MM.1S (cell line): ENCODE measurements around the gene CSHL1.

Experiments used
- DNase-seq: peaks from one replicate; pipeline ENCODE4 v3.0.0-alpha.2; 2015
- H2AFZ ChIP-seq: fragments of 300-600 bp; sonication (generic); 2 replicates; pipeline ENCODE4 v1.6.0; 2016; ENCODE audit warnings: antibody characterized with exemption, low read length
- H3F3A ChIP-seq: fragments of 300-600 bp; sonication (generic); 2 replicates; pipeline ENCODE4 v1.6.1; 2016; ENCODE audit warnings: mild to moderate bottlenecking, antibody characterized with exemption, low read length, moderate library complexity, mixed read lengths; ENCODE audit not compliant: insufficient read depth
- H3K27ac ChIP-seq: fragments of 300-600 bp; sonication (generic); 2 replicates; pipeline ENCODE4 v1.5.1; 2016; ENCODE audit warnings: mild to moderate bottlenecking, low read length
- H3K27me3 ChIP-seq: fragments of 300-600 bp; sonication (generic); replicated peaks from 2 replicates; pipeline ENCODE4 v1.6.0; 2016; ENCODE audit warnings: low read length; ENCODE audit not compliant: insufficient read depth
- H3K36me3 ChIP-seq: fragments of 300-600 bp; sonication (generic); replicated peaks from 2 replicates; pipeline ENCODE4 v1.6.1; 2016; ENCODE audit warnings: mild to moderate bottlenecking, low read length, mixed read lengths; ENCODE audit not compliant: insufficient read depth
- H3K4me1 ChIP-seq: fragments of 300-600 bp; sonication (generic); 2 replicates; pipeline ENCODE4 v1.6.1; 2016; ENCODE audit warnings: low read length, mixed read lengths
- H3K4me2 ChIP-seq: fragments of 300-600 bp; sonication (generic); 2 replicates; pipeline ENCODE4 v1.6.0; 2016; ENCODE audit warnings: low read depth, low read length
- H3K4me3 ChIP-seq: fragments of 300-600 bp; sonication (generic); 2 replicates; pipeline ENCODE4 v1.5.1; 2016; ENCODE audit warnings: low read length, mixed read lengths
- H3K79me2 ChIP-seq: fragments of 300-600 bp; sonication (generic); 2 replicates; pipeline ENCODE4 v1.6.1; 2016; ENCODE audit warnings: mixed run types, low read length, mixed read lengths
- H3K9ac ChIP-seq: fragments of 300-600 bp; sonication (generic); 2 replicates; pipeline ENCODE4 v1.6.1; 2016; ENCODE audit warnings: low read length, mixed read lengths
- H3K9me2 ChIP-seq: fragments of 300-600 bp; sonication (generic); replicated peaks from 2 replicates; pipeline ENCODE4 v1.6.1; 2016; ENCODE audit warnings: mild to moderate bottlenecking, low read length, mixed read lengths; ENCODE audit not compliant: insufficient read depth
- H3K9me3 ChIP-seq: fragments of 300-600 bp; sonication (generic); replicated peaks from 2 replicates; pipeline ENCODE4 v1.6.1; 2016; ENCODE audit warnings: mild to moderate bottlenecking, low read length, mixed read lengths; ENCODE audit not compliant: insufficient read depth
- H4K20me1 ChIP-seq: fragments of 300-600 bp; sonication (generic); 2 replicates; pipeline ENCODE4 v1.6.1; 2016; ENCODE audit warnings: mild to moderate bottlenecking, low read length, moderate library complexity, mixed read lengths; ENCODE audit not compliant: insufficient read depth
- CTCF ChIP-seq: fragments of 300-600 bp; sonication (generic); IDR thresholded peaks from 2 replicates; pipeline ENCODE4 v1.5.1; 2016; ENCODE audit warnings: antibody characterized with exemption, low read length, mixed read lengths
- EZH2 ChIP-seq: fragments of 300-600 bp; sonication (generic); optimal IDR thresholded peaks from 2 replicates; pipeline ENCODE3; 2017; ENCODE audit warnings: low read depth, mild to moderate bottlenecking, antibody characterized with exemption, low read length, mixed read lengths
- EZH2phosphoT487 ChIP-seq: fragments of 300-600 bp; sonication (generic); IDR thresholded peaks from 2 replicates; pipeline ENCODE4 v1.6.1; 2018; ENCODE audit warnings: antibody characterized with exemption, low read length

CSHL1 gene

DNA sequence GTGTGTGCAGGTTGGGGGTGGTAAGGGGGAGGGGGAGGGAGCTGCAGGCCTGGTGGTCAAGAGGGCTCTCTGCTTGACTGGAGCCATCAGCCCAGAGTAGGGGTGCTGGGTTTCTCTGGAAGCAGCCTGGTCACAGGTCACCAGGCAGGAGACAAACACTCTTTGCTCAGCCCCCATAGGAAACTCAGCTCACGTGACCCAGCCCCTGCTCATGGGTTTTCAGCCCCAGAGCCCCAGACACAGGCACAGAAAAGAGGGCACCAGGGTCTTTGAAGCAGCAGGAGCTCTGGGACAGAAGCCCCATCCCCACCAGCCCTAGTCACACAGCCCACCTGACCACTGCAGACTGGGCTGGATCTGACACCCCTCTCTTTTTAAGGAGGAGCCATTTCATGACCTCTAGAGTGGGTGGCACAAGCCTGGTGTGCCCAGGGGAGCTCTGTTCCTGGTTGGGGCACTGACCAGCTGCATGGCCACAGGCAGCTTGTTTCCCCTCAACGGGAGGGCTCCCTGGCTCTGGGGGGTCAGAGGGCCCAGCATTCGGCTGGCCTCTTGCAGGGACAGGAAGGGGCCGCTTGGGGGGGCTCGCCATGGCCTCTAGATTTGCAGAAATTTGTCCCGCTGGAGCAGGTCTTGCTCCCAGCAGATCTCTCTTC lies 34.9 kb upstream of the CSHL1 start:
- Histone ChIP-seq H3K9ac (no peak overlapping the region), H3K4me3 (no peak overlapping the region), H3K79me2 (no peaks in the 10 kb centered on the region), H3K36me3 (no peaks in the 10 kb centered on the region), H4K20me1 (no peaks in the 10 kb centered on the region), H3K27me3 (peaks cover 14% of the 10 kb centered on the region; the same call in 1 of the 2 replicates), H3K4me2 (no peak overlapping the region), H3K27ac (no peak overlapping the region), H3K9me3 (no peaks in the 10 kb centered on the region), H3F3A (no peaks in the 10 kb centered on the region), H3K9me2 (no peaks in the 10 kb centered on the region), H3K4me1 (peaks cover 3% of the 10 kb centered on the region), H2AFZ (no peak overlapping the region)
- no peak for TF ChIP-seq EZH2phosphoT487
- TF ChIP-seq EZH2 = no peak
- no peak for TF ChIP-seq CTCF
- no peak for DNase-seq

DNA sequence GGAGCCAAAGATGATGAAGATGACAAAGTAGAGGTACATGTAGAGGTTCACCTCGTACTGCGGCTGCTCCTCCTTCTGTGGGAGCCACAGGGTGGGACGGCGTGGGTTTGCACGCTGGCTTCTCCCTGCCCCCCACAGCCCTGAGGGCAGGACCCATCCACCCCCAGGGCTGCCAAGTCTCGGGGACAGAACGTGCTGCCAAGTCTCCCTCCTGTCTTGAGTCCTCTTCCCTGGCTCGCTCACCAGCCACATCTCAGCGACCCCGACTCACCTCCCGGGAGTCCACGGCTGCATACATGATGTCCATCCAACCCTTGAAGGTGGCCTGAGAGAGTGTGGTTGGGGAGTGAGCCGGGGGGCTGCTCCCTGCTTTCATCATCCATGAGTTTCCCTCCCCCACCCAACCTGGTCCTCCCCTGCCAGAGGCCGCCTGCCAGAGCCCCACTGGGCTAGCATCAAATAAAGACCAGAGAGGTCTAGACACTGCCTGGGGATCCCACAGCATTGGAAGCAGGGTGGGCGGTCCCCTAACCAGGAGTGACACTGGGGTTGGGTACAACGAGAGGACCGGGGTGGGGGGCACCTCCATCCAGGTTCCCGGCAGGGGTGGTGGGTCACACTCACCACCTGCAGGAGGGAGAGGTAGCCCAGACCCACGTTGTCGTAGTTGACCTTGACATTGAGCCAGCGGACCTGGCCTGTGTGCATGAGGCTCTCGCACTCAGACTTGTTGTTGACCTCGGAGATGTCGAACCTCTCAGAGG lies 33.9 kb upstream of the CSHL1 start:
- Histone ChIP-seq H3K4me2 (no peak overlapping the region), H3K9me2 (no peaks in the 10 kb centered on the region), H3K9me3 (no peaks in the 10 kb centered on the region), H3K36me3 (no peaks in the 10 kb centered on the region), H3K27ac (no peak overlapping the region), H3K4me1 (peaks cover 3% of the 10 kb centered on the region), H3K9ac (no peak overlapping the region), H3K4me3 (no peak overlapping the region), H3F3A (no peaks in the 10 kb centered on the region), H3K79me2 (no peaks in the 10 kb centered on the region), H2AFZ (no peak overlapping the region), H3K27me3 (peaks cover 14% of the 10 kb centered on the region; the same call in 1 of the 2 replicates), H4K20me1 (no peaks in the 10 kb centered on the region)
- TF ChIP-seq CTCF (no peak), EZH2phosphoT487 (no peak), EZH2 (no peak)
- no peak for DNase-seq

DNA sequence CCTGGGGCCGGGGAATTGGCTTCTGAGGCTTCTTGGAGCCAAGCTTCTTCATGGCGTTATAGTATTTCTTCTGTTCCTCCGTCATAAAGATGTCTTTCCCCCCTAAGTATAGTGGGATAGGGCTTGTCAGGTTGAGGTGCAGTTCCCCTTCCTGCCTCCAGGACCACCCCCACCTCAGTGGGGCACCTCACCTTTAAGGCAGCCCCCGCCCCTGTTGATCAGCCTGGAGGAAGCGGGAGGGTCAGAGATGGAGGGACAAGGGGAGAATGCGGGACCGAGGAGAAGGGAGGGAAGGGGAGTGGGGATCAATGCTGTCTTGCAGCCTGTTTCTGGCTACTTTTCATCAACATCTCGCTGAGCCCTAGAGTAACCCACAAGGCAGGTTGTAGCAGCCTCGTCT lies 32.7 kb upstream of the CSHL1 start:
- H3K27me3 ChIP-seq = peaks cover 14% of the 10 kb centered on the region; the same call in 1 of the 2 replicates
- H3F3A ChIP-seq = no peaks in the 10 kb centered on the region
- H2AFZ ChIP-seq = no peak overlapping the region
- DNase-seq = no peak
- TF ChIP-seq EZH2 (no peak), CTCF (peak; percentile 15; the same call in 1 of the 2 replicates)
- no peak overlapping the region for H3K27ac ChIP-seq
- peaks cover 3% of the 10 kb centered on the region for H3K4me1 ChIP-seq
- H3K4me3 ChIP-seq = no peak overlapping the region
- no peaks in the 10 kb centered on the region for H3K79me2 ChIP-seq
- H3K9me2 ChIP-seq = no peaks in the 10 kb centered on the region
- no peaks in the 10 kb centered on the region for H4K20me1 ChIP-seq
- H3K9me3 ChIP-seq = no peaks in the 10 kb centered on the region
- no peaks in the 10 kb centered on the region for H3K36me3 ChIP-seq
- H3K9ac ChIP-seq = no peak overlapping the region
- no peak overlapping the region for H3K4me2 ChIP-seq
